ENCODE results near the gene ZFYVE28. TPM values are rescaled to one million over a fixed set of nuclear protein-coding genes. Genes with fewer than 3 reads are reported as not detected.

ZFYVE28 gene
- total RNA-seq, 1 donor: 10.5 TPM

DNA sequence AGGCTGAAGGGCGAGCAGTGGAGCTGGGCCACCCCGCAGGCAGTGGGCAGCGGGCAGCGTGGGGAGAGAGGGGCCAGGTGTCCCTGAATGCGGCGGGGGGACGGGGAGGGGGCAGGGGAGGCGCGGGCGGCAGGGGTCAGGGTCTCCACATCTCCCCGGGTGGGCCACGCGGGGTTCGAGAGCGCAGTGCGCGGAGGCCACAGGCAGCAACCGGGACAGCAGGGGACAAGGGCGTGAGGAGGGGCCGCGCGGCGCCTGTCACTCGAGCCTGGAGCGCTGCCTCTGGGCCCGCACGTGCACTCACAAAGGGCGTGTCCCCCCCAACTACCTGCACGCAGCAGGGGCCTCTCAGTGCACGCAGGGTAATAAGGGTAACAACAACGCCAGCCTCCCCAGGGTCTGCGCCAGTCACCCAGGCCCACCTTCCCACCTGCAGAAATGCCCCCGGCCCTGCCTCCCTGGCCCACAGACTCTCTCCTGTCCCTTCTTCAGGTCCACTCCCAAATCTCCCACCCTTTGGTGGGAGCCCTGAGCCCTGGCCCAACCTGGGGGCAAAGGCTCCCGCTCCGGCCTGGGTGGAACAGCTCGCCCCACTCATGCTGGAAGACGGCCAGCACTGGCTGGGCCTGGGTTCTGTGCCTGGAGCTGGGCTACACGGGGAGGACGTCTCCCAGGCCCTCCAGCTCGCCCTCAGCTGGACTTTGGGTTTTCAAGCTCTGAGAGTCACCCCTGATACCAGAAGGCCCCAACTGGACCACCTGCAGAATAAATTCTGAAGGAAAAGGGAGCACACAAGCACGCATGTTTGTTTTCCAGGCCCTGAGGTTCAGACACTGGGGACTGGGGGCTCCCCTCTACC, 53.2 kb downstream of the ZFYVE28 start:
- Histone ChIP-seq H2AFZ (ENCODE audit: low read length) (peak overlapping the region; percentile 98), H4K20me1 (ENCODE audit: insufficient read depth, low read length) (no peaks in the 10 kb centered on the region), H3K27ac (ENCODE audit: low read depth, low read length) (no peak overlapping the region), H3K9me3 (ENCODE audit: low read depth, low read length) (peaks cover 5% of the 10 kb centered on the region), H3K79me2 (ENCODE audit: insufficient read depth, low read length) (no peaks in the 10 kb centered on the region), H3K4me1 (ENCODE audit: insufficient read depth, low read length) (peaks cover 4% of the 10 kb centered on the region), H3K4me2 (ENCODE audit: insufficient read depth, low read length) (peak overlapping the region; percentile 88), H3K27me3 (ENCODE audit: insufficient read depth, low read length) (no peaks in the 10 kb centered on the region), H3K4me3 (ENCODE audit: insufficient read depth, low read length) (peak overlapping the region; percentile 78), H3K36me3 (ENCODE audit: insufficient read depth, low read length) (no peaks in the 10 kb centered on the region)
- DNase-seq (ENCODE audit: insufficient read length, low spot score, missing footprints): peak; percentile 53
- TF ChIP-seq, protein P1, sequence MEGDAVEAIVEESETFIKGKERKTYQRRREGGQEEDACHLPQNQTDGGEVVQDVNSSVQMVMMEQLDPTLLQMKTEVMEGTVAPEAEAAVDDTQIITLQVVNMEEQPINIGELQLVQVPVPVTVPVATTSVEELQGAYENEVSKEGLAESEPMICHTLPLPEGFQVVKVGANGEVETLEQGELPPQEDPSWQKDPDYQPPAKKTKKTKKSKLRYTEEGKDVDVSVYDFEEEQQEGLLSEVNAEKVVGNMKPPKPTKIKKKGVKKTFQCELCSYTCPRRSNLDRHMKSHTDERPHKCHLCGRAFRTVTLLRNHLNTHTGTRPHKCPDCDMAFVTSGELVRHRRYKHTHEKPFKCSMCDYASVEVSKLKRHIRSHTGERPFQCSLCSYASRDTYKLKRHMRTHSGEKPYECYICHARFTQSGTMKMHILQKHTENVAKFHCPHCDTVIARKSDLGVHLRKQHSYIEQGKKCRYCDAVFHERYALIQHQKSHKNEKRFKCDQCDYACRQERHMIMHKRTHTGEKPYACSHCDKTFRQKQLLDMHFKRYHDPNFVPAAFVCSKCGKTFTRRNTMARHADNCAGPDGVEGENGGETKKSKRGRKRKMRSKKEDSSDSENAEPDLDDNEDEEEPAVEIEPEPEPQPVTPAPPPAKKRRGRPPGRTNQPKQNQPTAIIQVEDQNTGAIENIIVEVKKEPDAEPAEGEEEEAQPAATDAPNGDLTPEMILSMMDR (IDR thresholded peaks at IDR 0.05; ENCODE audit: extremely low read depth, low read depth, low read length): no peak

DNA sequence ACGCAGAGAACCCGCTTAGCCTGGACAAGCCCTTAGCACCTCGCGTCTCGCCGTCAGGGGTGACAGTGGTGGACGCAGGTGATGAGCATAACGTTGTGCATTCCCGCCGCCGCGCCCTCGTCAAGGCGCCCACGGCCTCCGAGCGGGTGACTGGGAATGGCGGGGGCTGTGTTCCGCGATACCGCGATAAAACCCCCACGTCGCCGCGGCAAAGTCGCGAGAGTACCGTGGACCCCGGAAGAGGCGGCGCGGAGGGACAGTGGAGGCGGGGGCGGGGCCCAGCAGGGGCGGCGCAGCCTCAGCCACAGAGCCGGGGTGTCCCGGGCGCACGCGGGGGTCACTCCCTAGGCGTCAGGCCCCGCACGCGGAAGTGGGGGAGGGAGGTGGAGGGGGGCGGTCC, 53.8 kb downstream of the ZFYVE28 start:
- H3K4me2 ChIP-seq (ENCODE audit: insufficient read depth, low read length): peak overlapping the region; percentile 88
- no peaks in the 10 kb centered on the region for H3K36me3 ChIP-seq (ENCODE audit: insufficient read depth, low read length)
- peaks cover 5% of the 10 kb centered on the region for H3K9me3 ChIP-seq (ENCODE audit: low read depth, low read length)
- H3K4me3 ChIP-seq (ENCODE audit: insufficient read depth, low read length): peak overlapping the region; percentile 78
- peak overlapping the region; percentile 53 for H3K27ac ChIP-seq (ENCODE audit: low read depth, low read length)
- no peaks in the 10 kb centered on the region for H3K27me3 ChIP-seq (ENCODE audit: insufficient read depth, low read length)
- peak; percentile 98 for DNase-seq (ENCODE audit: insufficient read length, low spot score, missing footprints)
- TF ChIP-seq, protein P1 (IDR thresholded peaks at IDR 0.05; ENCODE audit: extremely low read depth, low read depth, low read length): no peak
- H3K79me2 ChIP-seq (ENCODE audit: insufficient read depth, low read length): no peaks in the 10 kb centered on the region
- H3K4me1 ChIP-seq (ENCODE audit: insufficient read depth, low read length): peaks cover 4% of the 10 kb centered on the region
- no peaks in the 10 kb centered on the region for H4K20me1 ChIP-seq (ENCODE audit: insufficient read depth, low read length)
- H2AFZ ChIP-seq (ENCODE audit: low read length): peak overlapping the region; percentile 98

- Histone ChIP-seq H3K36me3 (ENCODE audit: insufficient read depth, low read length) (no peaks in the 10 kb centered on the region), H3K4me3 (ENCODE audit: insufficient read depth, low read length) (peak overlapping the region; percentile 78), H3K79me2 (ENCODE audit: insufficient read depth, low read length) (no peaks in the 10 kb centered on the region), H3K27ac (ENCODE audit: low read depth, low read length) (peak overlapping the region; percentile 53), H3K4me2 (ENCODE audit: insufficient read depth, low read length) (peak overlapping the region; percentile 88), H3K27me3 (ENCODE audit: insufficient read depth, low read length) (no peaks in the 10 kb centered on the region), H2AFZ (ENCODE audit: low read length) (peak overlapping the region; percentile 98), H3K9me3 (ENCODE audit: low read depth, low read length) (peaks cover 5% of the 10 kb centered on the region), H3K4me1 (ENCODE audit: insufficient read depth, low read length) (peaks cover 4% of the 10 kb centered on the region), H4K20me1 (ENCODE audit: insufficient read depth, low read length) (no peaks in the 10 kb centered on the region)
- DNase-seq (ENCODE audit: insufficient read length, low spot score, missing footprints): peak; percentile 85
- TF ChIP-seq, protein P1 (IDR thresholded peaks at IDR 0.05; ENCODE audit: extremely low read depth, low read depth, low read length): no peak
Measured at GRCh38 chr4:2363951-2364653, 54.3 kb downstream of the ZFYVE28 start.

Measured in osteoblast (primary cell).